ENCODE data around the gene RPL10. TPM values are rescaled to one million over a fixed set of nuclear protein-coding genes. Genes with fewer than 3 reads are reported as not detected.

Gene RPL10
- total RNA-seq, 1 experiment from 2014 or later: 2,110 TPM

DNA sequence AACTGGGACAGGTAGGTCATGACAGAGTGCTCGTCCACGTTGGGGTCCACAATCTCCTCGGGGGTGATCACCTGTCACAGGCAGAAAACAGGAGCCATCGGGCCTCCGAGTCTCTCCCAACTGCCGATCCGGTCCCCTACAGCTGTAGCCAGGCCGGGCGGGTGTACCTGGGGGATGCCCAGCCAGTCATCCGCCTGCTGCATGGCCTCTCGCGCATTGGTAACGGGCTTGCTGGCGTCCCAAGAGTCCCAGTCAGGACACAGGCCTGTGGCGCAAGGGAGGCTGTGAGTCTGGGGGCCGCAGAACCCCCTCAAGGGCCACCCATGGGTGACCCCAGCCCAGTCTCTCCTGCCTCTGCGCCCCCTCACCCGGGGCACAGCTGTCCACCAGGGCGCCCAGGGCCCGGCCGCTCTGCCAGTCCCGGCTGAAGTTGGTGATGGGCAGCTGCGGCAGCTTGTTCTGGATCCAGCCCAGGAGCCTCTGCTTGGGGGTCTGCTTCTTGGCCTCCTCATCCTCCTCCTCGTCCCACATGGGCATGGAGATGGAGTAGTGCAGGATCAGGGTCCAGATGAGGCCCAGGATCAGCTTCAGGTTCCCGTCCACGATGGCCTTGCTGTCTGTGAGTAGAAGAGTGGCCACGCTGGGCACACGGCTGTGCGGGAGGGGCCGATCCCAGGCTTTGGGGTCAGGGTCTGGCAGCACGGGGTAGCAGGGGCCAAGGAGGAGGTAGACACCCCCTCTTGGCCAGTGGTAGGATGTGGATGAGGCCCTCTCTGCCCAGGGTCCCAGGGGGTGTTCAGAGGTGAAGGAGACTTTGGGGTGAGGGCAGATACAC is 30.5 kb upstream of the RPL10 start:
- no peak overlapping the region for H3K9ac ChIP-seq (ENCODE audit: extremely low read depth, insufficient read length, low read length)
- Mint-ChIP-seq H3K4me3 (peak overlapping the region; percentile 64 to 84), H3K27me3 (ENCODE audit: low read depth) (peaks cover 7% of the 10 kb centered on the region), H3K4me1 (peaks cover 2 to 11% of the 10 kb centered on the region in 2 experiments; a peak in 2 of 4 replicates), H3K9me3 (peaks cover 42 to 53% of the 10 kb centered on the region in 2 experiments), H3K27ac (peak overlapping the region; percentile 74 to 83 (median 76); a peak in 5 of 7 replicates), H3K36me3 (ENCODE audit: insufficient read depth in 1 of 3, low read depth in 3 of 3) (peaks cover 40 to 61% (median 56%) of the 10 kb centered on the region in 3 experiments)
- no peak for DNase-seq
- no peaks in the 10 kb centered on the region for H3K79me1 ChIP-seq (ENCODE audit: insufficient read depth, low read depth, low read length, poor library complexity, severe bottlenecking)
- no peak overlapping the region for H3K18ac ChIP-seq (ENCODE audit: insufficient read length, low read depth, low read length)
- H3K4me2 ChIP-seq (ENCODE audit: insufficient read depth, insufficient read length, low read length): peak overlapping the region; percentile 48
- H2AFZ ChIP-seq (ENCODE audit: low read length): no peak overlapping the region
- no peak for TF ChIP-seq CTCF (conservative IDR thresholded peaks at IDR 0.05)
- no peak overlapping the region for H2BK15ac ChIP-seq (ENCODE audit: low read depth, low read length)
- H3K27me3 ChIP-seq (ENCODE audit: insufficient read depth, low read length): no peaks in the 10 kb centered on the region
- H3K23me2 ChIP-seq (ENCODE audit: insufficient read length, low read depth, low read length, poor library complexity, severe bottlenecking): peaks cover 5% of the 10 kb centered on the region
- H2AK5ac ChIP-seq (ENCODE audit: insufficient read length, low read length): no peak overlapping the region
- no peaks in the 10 kb centered on the region for H4K20me1 ChIP-seq (ENCODE audit: control insufficient read depth, insufficient read depth, insufficient read length)
- H2BK20ac ChIP-seq (ENCODE audit: low read depth, low read length, poor library complexity, severe bottlenecking): no peak overlapping the region
- no peak overlapping the region for H3T11ph ChIP-seq (ENCODE audit: low read length)
- H4K8ac ChIP-seq (replicated peaks; ENCODE audit: insufficient read length, low read depth, low read length): no peak overlapping the region
- no peak overlapping the region for H3K27ac ChIP-seq (ENCODE audit: insufficient read length, low read depth, low read length)
- peaks cover 17% of the 10 kb centered on the region; the same call in 1 of the 2 replicates for H3K79me2 ChIP-seq (ENCODE audit: insufficient read depth, low read length)
- H3K9me3 ChIP-seq (ENCODE audit: control insufficient read depth, low read depth, low read length): peaks cover 8% of the 10 kb centered on the region
- H4K5ac ChIP-seq (ENCODE audit: insufficient read length, low read depth, low read length): no peak overlapping the region
- H2BK120ac ChIP-seq (ENCODE audit: low read depth, low read length, poor library complexity, severe bottlenecking): no peak overlapping the region
- H4K91ac ChIP-seq (ENCODE audit: insufficient read length, low read depth, low read length): no peak overlapping the region
- H3K23ac ChIP-seq (ENCODE audit: insufficient read length, low read depth, low read length): no peak overlapping the region
- no CpG with 5 or more reads among the region's 31 CpGs for WGBS (ENCODE audit: extremely low coverage, insufficient read length, low lambda C conversion rate)
- H3K4me1 ChIP-seq (ENCODE audit: insufficient read depth, low read length): no peaks in the 10 kb centered on the region
- no peak overlapping the region for H3K4ac ChIP-seq (ENCODE audit: low read depth, low read length)
- no peak overlapping the region; the same call in 1 of the 2 replicates for H3K14ac ChIP-seq (ENCODE audit: insufficient read depth, low read length)
- no peak overlapping the region for H2BK12ac ChIP-seq (ENCODE audit: insufficient read length, low read depth, low read length)
- no peak overlapping the region for H3K56ac ChIP-seq (ENCODE audit: insufficient read length, low read depth, low read length)
- no peak overlapping the region for H2BK5ac ChIP-seq (ENCODE audit: insufficient read length, low read length)
